MM.1S (cell line): ENCODE measurements around the gene CYP2A13.

Experiments
- DNase-seq: peaks from one replicate; pipeline ENCODE4 v3.0.0-alpha.2; 2015
- H2AFZ ChIP-seq: fragments of 300-600 bp; sonication (generic); 2 replicates; pipeline ENCODE4 v1.6.0; 2016; ENCODE audit warnings: antibody characterized with exemption, low read length
- H3F3A ChIP-seq: fragments of 300-600 bp; sonication (generic); 2 replicates; pipeline ENCODE4 v1.6.1; 2016; ENCODE audit warnings: mild to moderate bottlenecking, antibody characterized with exemption, low read length, moderate library complexity, mixed read lengths; ENCODE audit not compliant: insufficient read depth
- H3K27ac ChIP-seq: fragments of 300-600 bp; sonication (generic); 2 replicates; pipeline ENCODE4 v1.5.1; 2016; ENCODE audit warnings: mild to moderate bottlenecking, low read length
- H3K27me3 ChIP-seq: fragments of 300-600 bp; sonication (generic); replicated peaks from 2 replicates; pipeline ENCODE4 v1.6.0; 2016; ENCODE audit warnings: low read length; ENCODE audit not compliant: insufficient read depth
- H3K36me3 ChIP-seq: fragments of 300-600 bp; sonication (generic); replicated peaks from 2 replicates; pipeline ENCODE4 v1.6.1; 2016; ENCODE audit warnings: mild to moderate bottlenecking, low read length, mixed read lengths; ENCODE audit not compliant: insufficient read depth
- H3K4me1 ChIP-seq: fragments of 300-600 bp; sonication (generic); 2 replicates; pipeline ENCODE4 v1.6.1; 2016; ENCODE audit warnings: low read length, mixed read lengths
- H3K4me2 ChIP-seq: fragments of 300-600 bp; sonication (generic); 2 replicates; pipeline ENCODE4 v1.6.0; 2016; ENCODE audit warnings: low read depth, low read length
- H3K4me3 ChIP-seq: fragments of 300-600 bp; sonication (generic); 2 replicates; pipeline ENCODE4 v1.5.1; 2016; ENCODE audit warnings: low read length, mixed read lengths
- H3K79me2 ChIP-seq: fragments of 300-600 bp; sonication (generic); 2 replicates; pipeline ENCODE4 v1.6.1; 2016; ENCODE audit warnings: mixed run types, low read length, mixed read lengths
- H3K9ac ChIP-seq: fragments of 300-600 bp; sonication (generic); 2 replicates; pipeline ENCODE4 v1.6.1; 2016; ENCODE audit warnings: low read length, mixed read lengths
- H3K9me2 ChIP-seq: fragments of 300-600 bp; sonication (generic); replicated peaks from 2 replicates; pipeline ENCODE4 v1.6.1; 2016; ENCODE audit warnings: mild to moderate bottlenecking, low read length, mixed read lengths; ENCODE audit not compliant: insufficient read depth
- H3K9me3 ChIP-seq: fragments of 300-600 bp; sonication (generic); replicated peaks from 2 replicates; pipeline ENCODE4 v1.6.1; 2016; ENCODE audit warnings: mild to moderate bottlenecking, low read length, mixed read lengths; ENCODE audit not compliant: insufficient read depth
- H4K20me1 ChIP-seq: fragments of 300-600 bp; sonication (generic); 2 replicates; pipeline ENCODE4 v1.6.1; 2016; ENCODE audit warnings: mild to moderate bottlenecking, low read length, moderate library complexity, mixed read lengths; ENCODE audit not compliant: insufficient read depth
- CTCF ChIP-seq: fragments of 300-600 bp; sonication (generic); IDR thresholded peaks from 2 replicates; pipeline ENCODE4 v1.5.1; 2016; ENCODE audit warnings: antibody characterized with exemption, low read length, mixed read lengths
- EZH2 ChIP-seq: fragments of 300-600 bp; sonication (generic); optimal IDR thresholded peaks from 2 replicates; pipeline ENCODE3; 2017; ENCODE audit warnings: low read depth, mild to moderate bottlenecking, antibody characterized with exemption, low read length, mixed read lengths
- EZH2phosphoT487 ChIP-seq: fragments of 300-600 bp; sonication (generic); IDR thresholded peaks from 2 replicates; pipeline ENCODE4 v1.6.1; 2018; ENCODE audit warnings: antibody characterized with exemption, low read length

The CYP2A13 gene

GRCh38 chr19:41128692-41129091, 40.4 kb downstream of the CYP2A13 start:
- Histone ChIP-seq H3K4me2 (no peak overlapping the region), H3K27ac (no peak overlapping the region), H3K4me1 (no peaks in the 10 kb centered on the region), H3K9me2 (no peaks in the 10 kb centered on the region), H4K20me1 (no peaks in the 10 kb centered on the region), H3K27me3 (peaks cover 42% of the 10 kb centered on the region), H3K4me3 (no peak overlapping the region), H3F3A (no peaks in the 10 kb centered on the region), H3K9me3 (no peaks in the 10 kb centered on the region), H3K79me2 (no peaks in the 10 kb centered on the region), H3K9ac (no peak overlapping the region), H2AFZ (no peak overlapping the region), H3K36me3 (no peaks in the 10 kb centered on the region)
- no peak for DNase-seq
- TF ChIP-seq EZH2phosphoT487 (no peak), CTCF (no peak), EZH2 (no peak)

GRCh38 chr19:41131186-41131585, 42.9 kb downstream of the CYP2A13 start:
- H3K9me3 ChIP-seq, result no peaks in the 10 kb centered on the region
- no peaks in the 10 kb centered on the region for H3K4me1 ChIP-seq
- no peak overlapping the region for H3K9ac ChIP-seq
- H3K79me2 ChIP-seq, result no peaks in the 10 kb centered on the region
- peaks cover 50% of the 10 kb centered on the region for H3K27me3 ChIP-seq
- TF ChIP-seq EZH2phosphoT487 (no peak), EZH2 (no peak), CTCF (no peak)
- H4K20me1 ChIP-seq, result no peaks in the 10 kb centered on the region
- no peaks in the 10 kb centered on the region for H3K36me3 ChIP-seq
- H3K9me2 ChIP-seq, result no peaks in the 10 kb centered on the region
- no peaks in the 10 kb centered on the region for H3F3A ChIP-seq
- H2AFZ ChIP-seq, result no peak overlapping the region
- H3K27ac ChIP-seq, result no peak overlapping the region
- no peak overlapping the region for H3K4me2 ChIP-seq
- no peak overlapping the region for H3K4me3 ChIP-seq
- no peak for DNase-seq

- Histone ChIP-seq H3K27me3 (peaks cover 65% of the 10 kb centered on the region), H3K9ac (no peak overlapping the region), H3K9me2 (no peaks in the 10 kb centered on the region), H2AFZ (no peak overlapping the region), H3K27ac (no peak overlapping the region), H3K4me1 (no peaks in the 10 kb centered on the region), H3K36me3 (no peaks in the 10 kb centered on the region), H4K20me1 (no peaks in the 10 kb centered on the region), H3K9me3 (no peaks in the 10 kb centered on the region), H3F3A (no peaks in the 10 kb centered on the region), H3K4me2 (no peak overlapping the region), H3K79me2 (no peaks in the 10 kb centered on the region), H3K4me3 (no peak overlapping the region)
- TF ChIP-seq EZH2 (no peak), CTCF (no peak), EZH2phosphoT487 (no peak)
- no peak for DNase-seq
Observed at GRCh38 chr19:41133260-41133659, 45.0 kb downstream of the CYP2A13 start.
